ENCODE data around the gene EPHB6.

- TF ChIP-seq CTCF (IDR thresholded peaks at IDR 0.05; ENCODE audit: low read depth, low read length) (no peak), POLR2A (IDR thresholded peaks at IDR 0.05; ENCODE audit: extremely low read depth, insufficient read length) (no peak)
Observed at GRCh38 chr7:142867097-142867378, 12.2 kb downstream of the EPHB6 start.

All from NB4 (cell line).